H9 (cell line): ENCODE data around the gene MZB1. TPM values are rescaled to one million over a fixed set of nuclear protein-coding genes. Genes with fewer than 3 reads are reported as not detected.

ENCODE experiments used
- DNase-seq: peaks from one replicate; pipeline ENCODE4 v3.0.0-alpha.2; 2017
- H2AFZ ChIP-seq: one replicate; pipeline ENCODE4 v1.6.1; 2013; ENCODE audit warnings: mild to moderate bottlenecking, low read length, control low read depth, moderate library complexity
- H2AK5ac ChIP-seq: 2 replicates; pipeline ENCODE4 v1.6.1; 2013; ENCODE audit warnings: low read length, control low read depth, mixed read lengths; ENCODE audit not compliant: insufficient read length
- H2BK120ac ChIP-seq: one replicate; pipeline ENCODE4 v1.6.1; 2013; ENCODE audit warnings: low read depth, mild to moderate bottlenecking, low read length, control low read depth, inconsistent platforms; ENCODE audit not compliant: poor library complexity, severe bottlenecking
- H2BK12ac ChIP-seq: 2 replicates; pipeline ENCODE4 v1.6.1; 2013; ENCODE audit warnings: low read length, control low read depth, mixed read lengths, low read depth; ENCODE audit not compliant: insufficient read length
- H2BK15ac ChIP-seq: 2 replicates; pipeline ENCODE4 v1.6.1; 2013; ENCODE audit warnings: low read depth, low read length, control low read depth
- H2BK20ac ChIP-seq: one replicate; pipeline ENCODE4 v1.6.1; 2013; ENCODE audit warnings: low read depth, mild to moderate bottlenecking, low read length, control low read depth, inconsistent platforms; ENCODE audit not compliant: poor library complexity, severe bottlenecking
- H2BK5ac ChIP-seq: 2 replicates; pipeline ENCODE4 v1.6.1; 2013; ENCODE audit warnings: low read length, control low read depth, mixed read lengths; ENCODE audit not compliant: insufficient read length
- H3K14ac ChIP-seq: 2 replicates; pipeline ENCODE4 v1.6.1; 2013; ENCODE audit warnings: low read length, control low read depth; ENCODE audit not compliant: insufficient read depth
- H3K18ac ChIP-seq: 2 replicates; pipeline ENCODE4 v1.6.1; 2013; ENCODE audit warnings: low read depth, mild to moderate bottlenecking, mixed read lengths, low read length, control low read depth; ENCODE audit not compliant: insufficient read length
- H3K23ac ChIP-seq: 2 replicates; pipeline ENCODE4 v1.6.1; 2013; ENCODE audit warnings: low read length, control low read depth, mixed read lengths, low read depth; ENCODE audit not compliant: insufficient read length
- H3K23me2 ChIP-seq: 2 replicates; pipeline ENCODE4 v1.6.1; 2013; ENCODE audit warnings: low read depth, mild to moderate bottlenecking, mixed read lengths, low read length, control low read depth; ENCODE audit not compliant: insufficient read length, poor library complexity, severe bottlenecking
- H3K27ac ChIP-seq: 2 replicates; pipeline ENCODE4 v1.5.1; 2013; ENCODE audit warnings: low read length, control low read depth, mixed read lengths, low read depth; ENCODE audit not compliant: insufficient read length
- H3K27me3 ChIP-seq: 2 replicates; pipeline ENCODE4 v1.6.1; 2013; ENCODE audit warnings: low read length, control low read depth, inconsistent platforms; ENCODE audit not compliant: insufficient read depth
- H3K4ac ChIP-seq: 2 replicates; pipeline ENCODE4 v1.6.1; 2013; ENCODE audit warnings: low read depth, mild to moderate bottlenecking, control low read depth, inconsistent platforms, low read length, moderate library complexity
- H3K4me1 ChIP-seq: 2 replicates; pipeline ENCODE4 v1.6.1; 2013; ENCODE audit warnings: low read length, control low read depth, inconsistent platforms; ENCODE audit not compliant: insufficient read depth
- H3K4me2 ChIP-seq: 2 replicates; pipeline ENCODE4 v1.6.1; 2013; ENCODE audit warnings: low read length, control low read depth, mixed read lengths; ENCODE audit not compliant: insufficient read length, insufficient read depth
- H3K56ac ChIP-seq: 2 replicates; pipeline ENCODE4 v1.6.1; 2013; ENCODE audit warnings: low read depth, mild to moderate bottlenecking, mixed read lengths, low read length, control low read depth; ENCODE audit not compliant: insufficient read length
- H3K79me1 ChIP-seq: 2 replicates; pipeline ENCODE4 v1.6.1; 2013; ENCODE audit warnings: low read depth, mild to moderate bottlenecking, moderate library complexity, low read length, control low read depth, inconsistent platforms; ENCODE audit not compliant: insufficient read depth, poor library complexity, severe bottlenecking
- H3K79me2 ChIP-seq: 2 replicates; pipeline ENCODE4 v1.6.1; 2013; ENCODE audit warnings: low read length, control low read depth, inconsistent platforms; ENCODE audit not compliant: insufficient read depth
- H3K9ac ChIP-seq: 2 replicates; pipeline ENCODE4 v1.6.1; 2013; ENCODE audit warnings: low read length, control low read depth, mixed read lengths; ENCODE audit not compliant: insufficient read length; ENCODE audit errors: extremely low read depth
- H3K9me3 ChIP-seq: one replicate; pipeline ENCODE4 v1.6.1; 2013; ENCODE audit warnings: low read depth, low read length, inconsistent platforms; ENCODE audit not compliant: control insufficient read depth
- H3T11ph ChIP-seq: one replicate; pipeline ENCODE4 v1.6.1; 2013; ENCODE audit warnings: mild to moderate bottlenecking, low read length, control low read depth, inconsistent platforms
- H4K20me1 ChIP-seq: one replicate; pipeline ENCODE4 v1.6.1; 2013; ENCODE audit not compliant: control insufficient read depth, insufficient read length, insufficient read depth
- H4K5ac ChIP-seq: 2 replicates; pipeline ENCODE4 v1.6.1; 2013; ENCODE audit warnings: low read depth, mild to moderate bottlenecking, mixed read lengths, low read length, control low read depth; ENCODE audit not compliant: insufficient read length
- H4K8ac ChIP-seq: replicated peaks from 2 replicates; pipeline ENCODE4 v1.6.1; 2013; ENCODE audit warnings: low read length, control low read depth, mixed read lengths, low read depth; ENCODE audit not compliant: insufficient read length
- H4K91ac ChIP-seq: 2 replicates; pipeline ENCODE4 v1.6.1; 2013; ENCODE audit warnings: low read depth, mild to moderate bottlenecking, moderate library complexity, mixed read lengths, low read length, control low read depth; ENCODE audit not compliant: insufficient read length
- H3K27ac Mint-ChIP-seq, 3 experiments: 2 replicates in 2 of 3; 3 replicates in 1 of 3; pipeline ENCODE4 v1.8.0; 2020 to 2021; ENCODE audit warnings: mixed read lengths in 3 of 3, mild to moderate bottlenecking in 1 of 3, moderate library complexity in 1 of 3
- H3K27me3 Mint-ChIP-seq: 2 replicates; pipeline ENCODE4 v1.8.0; 2021; ENCODE audit warnings: low read depth, mild to moderate bottlenecking, moderate library complexity, mixed read lengths
- H3K36me3 Mint-ChIP-seq, 3 experiments: 2 replicates in 2 of 3; 3 replicates in 1 of 3; pipeline ENCODE4 v1.8.0; 2020 to 2021; ENCODE audit warnings: low read depth in 3 of 3, mixed read lengths in 3 of 3; ENCODE audit not compliant: insufficient read depth in 1 of 3
- H3K4me1 Mint-ChIP-seq, 2 experiments: 2 replicates each; pipeline ENCODE4 v1.8.0; 2020; ENCODE audit warnings: mixed read lengths in 2 of 2
- H3K4me3 Mint-ChIP-seq, 2 experiments: 2 replicates in 1 of 2; 3 replicates in 1 of 2; pipeline ENCODE4 v1.8.0; 2020 to 2021; ENCODE audit warnings: mild to moderate bottlenecking in 2 of 2, mixed read lengths in 2 of 2, moderate library complexity in 1 of 2
- H3K9me3 Mint-ChIP-seq, 2 experiments: 2 replicates in 1 of 2; 3 replicates in 1 of 2; pipeline ENCODE4 v1.8.0; 2020; ENCODE audit warnings: mild to moderate bottlenecking in 2 of 2, mixed read lengths in 2 of 2, moderate library complexity in 1 of 2
- total RNA-seq: library from RNA; stranded (reverse); gene quantifications from 2 replicates; pipeline ENCODE4 v1.2.1, GENCODE V29; 2021
- TF ChIP-seq, protein P1 (sequence below): fragments of 200-600 bp; sonication (generic); conservative IDR thresholded peaks from 3 replicates; pipeline ENCODE4 v1.8.0; 2021; ENCODE audit warnings: antibody characterized with exemption, mild to moderate bottlenecking

The MZB1 gene
- total RNA-seq, 1 experiment from 2014 or later = 0.31 TPM

GRCh38 chr5:139415869-139416268, 26.2 kb upstream of the MZB1 start:
- H3K18ac ChIP-seq = no peak overlapping the region
- H3K27me3 Mint-ChIP-seq = peaks cover 1% of the 10 kb centered on the region
- H3K79me1 ChIP-seq = no peaks in the 10 kb centered on the region
- H3T11ph ChIP-seq = no peak overlapping the region
- peaks cover 15 to 21% of the 10 kb centered on the region in 2 experiments for H3K4me1 Mint-ChIP-seq
- no peak overlapping the region for H3K4me2 ChIP-seq
- H2AK5ac ChIP-seq = no peak overlapping the region
- H4K5ac ChIP-seq = no peak overlapping the region
- H2AFZ ChIP-seq = no peak overlapping the region
- H2BK120ac ChIP-seq = no peak overlapping the region
- no peak overlapping the region for H2BK12ac ChIP-seq
- H3K9me3 ChIP-seq = no peaks in the 10 kb centered on the region
- no peaks in the 10 kb centered on the region for H3K9me3 Mint-ChIP-seq
- H3K4ac ChIP-seq = no peak overlapping the region
- no peak overlapping the region for H3K27ac Mint-ChIP-seq
- no peaks in the 10 kb centered on the region for H3K79me2 ChIP-seq
- H4K20me1 ChIP-seq = no peaks in the 10 kb centered on the region
- H4K8ac ChIP-seq = no peak overlapping the region
- DNase-seq = no peak
- no peak overlapping the region for H4K91ac ChIP-seq
- no peaks in the 10 kb centered on the region for H3K4me1 ChIP-seq
- no peak overlapping the region for H3K9ac ChIP-seq
- no peaks in the 10 kb centered on the region for H3K23me2 ChIP-seq
- H3K36me3 Mint-ChIP-seq = peaks cover 0 to 46% (median 34%) of the 10 kb centered on the region in 3 experiments; a peak in 5 of 7 replicates
- no peak overlapping the region for H3K56ac ChIP-seq
- no peak overlapping the region for H3K27ac ChIP-seq
- H2BK5ac ChIP-seq = no peak overlapping the region
- no peak overlapping the region for H2BK15ac ChIP-seq
- no peak overlapping the region for H3K23ac ChIP-seq
- TF ChIP-seq, protein P1, sequence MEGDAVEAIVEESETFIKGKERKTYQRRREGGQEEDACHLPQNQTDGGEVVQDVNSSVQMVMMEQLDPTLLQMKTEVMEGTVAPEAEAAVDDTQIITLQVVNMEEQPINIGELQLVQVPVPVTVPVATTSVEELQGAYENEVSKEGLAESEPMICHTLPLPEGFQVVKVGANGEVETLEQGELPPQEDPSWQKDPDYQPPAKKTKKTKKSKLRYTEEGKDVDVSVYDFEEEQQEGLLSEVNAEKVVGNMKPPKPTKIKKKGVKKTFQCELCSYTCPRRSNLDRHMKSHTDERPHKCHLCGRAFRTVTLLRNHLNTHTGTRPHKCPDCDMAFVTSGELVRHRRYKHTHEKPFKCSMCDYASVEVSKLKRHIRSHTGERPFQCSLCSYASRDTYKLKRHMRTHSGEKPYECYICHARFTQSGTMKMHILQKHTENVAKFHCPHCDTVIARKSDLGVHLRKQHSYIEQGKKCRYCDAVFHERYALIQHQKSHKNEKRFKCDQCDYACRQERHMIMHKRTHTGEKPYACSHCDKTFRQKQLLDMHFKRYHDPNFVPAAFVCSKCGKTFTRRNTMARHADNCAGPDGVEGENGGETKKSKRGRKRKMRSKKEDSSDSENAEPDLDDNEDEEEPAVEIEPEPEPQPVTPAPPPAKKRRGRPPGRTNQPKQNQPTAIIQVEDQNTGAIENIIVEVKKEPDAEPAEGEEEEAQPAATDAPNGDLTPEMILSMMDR = no peak
- no peak overlapping the region for H3K14ac ChIP-seq
- H3K27me3 ChIP-seq = no peaks in the 10 kb centered on the region
- H3K4me3 Mint-ChIP-seq = no peak overlapping the region
- no peak overlapping the region for H2BK20ac ChIP-seq
